ENCODE measurements around the gene RYR2. TPM values are rescaled to one million over a fixed set of nuclear protein-coding genes. Genes with fewer than 3 reads are reported as not detected.

Gene RYR2
- total RNA-seq, 1 donor from 2014 or later: 0.19 TPM

GRCh38 chr1:237478082-237478481 lies 436.1 kb downstream of the RYR2 start:
- no peak for TF ChIP-seq CTCF (IDR thresholded peaks at IDR 0.05; ENCODE audit: unreplicated experiment)
- DNase-seq (ENCODE audit: low spot score, unreplicated experiment): no peak
- Mint-ChIP-seq H3K4me1 (ENCODE audit: low read depth) (no peaks in the 10 kb centered on the region), H3K36me3 (ENCODE audit: insufficient read depth) (no peaks in the 10 kb centered on the region), H3K27ac (no peak overlapping the region), H3K4me3 (ENCODE audit: low read depth) (no peak overlapping the region), H3K9me3 (ENCODE audit: low read depth) (peaks cover 3% of the 10 kb centered on the region), H3K27me3 (no peaks in the 10 kb centered on the region)

GRCh38 chr1:237478842-237479241 lies 436.9 kb downstream of the RYR2 start:
- no peaks in the 10 kb centered on the region for H3K36me3 Mint-ChIP-seq (ENCODE audit: insufficient read depth)
- no peak overlapping the region for H3K27ac Mint-ChIP-seq

GRCh38 chr1:237482777-237483176 lies 440.8 kb downstream of the RYR2 start:
- H3K27me3 Mint-ChIP-seq: no peaks in the 10 kb centered on the region
- peaks cover 3% of the 10 kb centered on the region for H3K9me3 Mint-ChIP-seq (ENCODE audit: low read depth)
- no peak for TF ChIP-seq CTCF (IDR thresholded peaks at IDR 0.05; ENCODE audit: unreplicated experiment)
- no peak overlapping the region for H3K27ac Mint-ChIP-seq
- peaks cover 14% of the 10 kb centered on the region for H3K4me1 Mint-ChIP-seq (ENCODE audit: low read depth)
- no peak for DNase-seq (ENCODE audit: low spot score, unreplicated experiment)
- H3K4me3 Mint-ChIP-seq (ENCODE audit: low read depth): no peak overlapping the region
- H3K36me3 Mint-ChIP-seq (ENCODE audit: insufficient read depth): no peaks in the 10 kb centered on the region

More at GRCh38 chr1:237478842-237479241, 436.9 kb downstream of the RYR2 start:
- Mint-ChIP-seq H3K27me3 (no peaks in the 10 kb centered on the region), H3K4me3 (ENCODE audit: low read depth) (no peak overlapping the region), H3K4me1 (ENCODE audit: low read depth) (no peaks in the 10 kb centered on the region), H3K9me3 (ENCODE audit: low read depth) (peaks cover 3% of the 10 kb centered on the region)
- no peak for DNase-seq (ENCODE audit: low spot score, unreplicated experiment)
- TF ChIP-seq CTCF (IDR thresholded peaks at IDR 0.05; ENCODE audit: unreplicated experiment): no peak

- H3K4me1 Mint-ChIP-seq (ENCODE audit: low read depth): peaks cover 2% of the 10 kb centered on the region
- H3K27ac Mint-ChIP-seq: no peak overlapping the region
- no peak for TF ChIP-seq CTCF (IDR thresholded peaks at IDR 0.05; ENCODE audit: unreplicated experiment)
- no peaks in the 10 kb centered on the region for H3K9me3 Mint-ChIP-seq (ENCODE audit: low read depth)
- no peak overlapping the region for H3K4me3 Mint-ChIP-seq (ENCODE audit: low read depth)
- H3K36me3 Mint-ChIP-seq (ENCODE audit: insufficient read depth): no peaks in the 10 kb centered on the region
- no peak for DNase-seq (ENCODE audit: low spot score, unreplicated experiment)
- H3K27me3 Mint-ChIP-seq: no peaks in the 10 kb centered on the region
These were observed 450.4 kb downstream of the RYR2 start for GRCh38 chr1:237492359-237492758.

- H3K27me3 Mint-ChIP-seq: no peaks in the 10 kb centered on the region
- H3K9me3 Mint-ChIP-seq (ENCODE audit: low read depth): no peaks in the 10 kb centered on the region
- TF ChIP-seq CTCF (IDR thresholded peaks at IDR 0.05; ENCODE audit: unreplicated experiment): no peak
- no peak overlapping the region for H3K4me3 Mint-ChIP-seq (ENCODE audit: low read depth)
- H3K36me3 Mint-ChIP-seq (ENCODE audit: insufficient read depth): no peaks in the 10 kb centered on the region
- peaks cover 2% of the 10 kb centered on the region for H3K4me1 Mint-ChIP-seq (ENCODE audit: low read depth)
- DNase-seq (ENCODE audit: low spot score, unreplicated experiment): no peak
- no peak overlapping the region for H3K27ac Mint-ChIP-seq
These were observed 458.6 kb downstream of the RYR2 start for GRCh38 chr1:237500566-237500965.

Measured in progenitor cell of endocrine pancreas (in vitro differentiated cells).